HepG2 (cell line): ENCODE data around the gene KCNIP4. TPM values are rescaled to one million over a fixed set of nuclear protein-coding genes. Genes with fewer than 3 reads are reported as not detected.

Experiments
- ATAC-seq: fragments of 200-7000 bp; cut with Tn5 transposase; 3 replicates; pipeline ENCODE4 v1.9.1; 2020; ENCODE audit warnings: mild to moderate bottlenecking, moderate library complexity
- BruUV-seq: library from RNA; stranded (reverse); fragments of 400-500 nt; replicated peaks from 2 replicates; lab custom pipeline; 2021; lab: Mats Ljungman, UMichigan
- CTCF ChIA-PET: fragments of 300-600 bp; formaldehyde crosslinking; extraction: SDS; loops from one replicate; lab custom pipeline; 2021; ENCODE audit warnings: low total read pairs, inconsistent platforms, low intra/inter-chr PET ratio; lab: Yijun Ruan, JAX
- POLR2A ChIA-PET: fragments of 350-600 bp; sonication (Branson Sonifier 250); formaldehyde crosslinking; loops from one replicate; lab custom pipeline; 2020; ENCODE audit warnings: antibody characterized with exemption, inconsistent platforms; lab: Yijun Ruan, JAX
- DNase-seq: peaks from one replicate; pipeline ENCODE4 v3.0.0-alpha.2; 2015; ENCODE audit warnings: low spot score
- FAIRE-seq: peaks from 3 replicates; lab custom pipeline; 2011; peaks lifted over from hg19 to GRCh38; lab: Jason Lieb, UNC
- H2AFZ ChIP-seq: one replicate; pipeline ENCODE4 v1.6.1; 2011; ENCODE audit warnings: low read length, inconsistent platforms
- H3K27ac ChIP-seq: fragments of 300-600 bp; 3 replicates; pipeline ENCODE4 v1.8.0; 2011; ENCODE audit warnings: mixed run types, mild to moderate bottlenecking, mixed read lengths, low read length, inconsistent platforms; ENCODE audit not compliant: insufficient read depth; ENCODE audit errors: extremely low read length
- H3K27me3 ChIP-seq, 2 experiments: fragments of 200-600 bp in 1 of 2; 2 replicates in 1 of 2; 3 replicates in 1 of 2; pipeline versions ENCODE4 v1.6.0 to v1.8.0; 2011; ENCODE audit warnings: low read length in 2 of 2, mild to moderate bottlenecking in 2 of 2, moderate library complexity in 2 of 2, inconsistent platforms in 1 of 2; ENCODE audit not compliant: insufficient read depth in 2 of 2, control insufficient read depth in 1 of 2
- H3K36me3 ChIP-seq, 2 experiments: fragments of 200-600 bp in 1 of 2; replicated peaks in 1 of 2; 2 replicates in 1 of 2; 3 replicates in 1 of 2; pipeline versions ENCODE4 v1.5.1 to v1.8.0; 2011; ENCODE audit warnings: low read length in 2 of 2, inconsistent platforms in 1 of 2; ENCODE audit not compliant: insufficient read depth in 2 of 2, control insufficient read depth in 1 of 2
- H3K4me1 ChIP-seq: 2 replicates; pipeline ENCODE4 v1.5.1; 2012; ENCODE audit warnings: low read length, inconsistent platforms; ENCODE audit not compliant: insufficient read depth
- H3K4me2 ChIP-seq: 2 replicates; pipeline ENCODE4 v1.6.0; 2011; ENCODE audit warnings: low read depth, low read length, inconsistent platforms
- H3K4me3 ChIP-seq, 3 experiments: fragments of 200-600 bp in 1 of 3; sonication (generic), shearing (Covaris generic) in 1 of 3; replicated peaks in 1 of 3; 2 replicates each; pipeline ENCODE4 v1.5.1; 2011 to 2016; ENCODE audit warnings: low read length in 3 of 3, inconsistent platforms in 2 of 3, low read depth in 2 of 3, mild to moderate bottlenecking in 2 of 3, control low read depth in 1 of 3, mixed read lengths in 1 of 3; ENCODE audit not compliant: insufficient read depth in 1 of 3
- H3K79me2 ChIP-seq: one replicate; pipeline ENCODE4 v1.6.1; 2011; ENCODE audit warnings: low read length, inconsistent platforms; ENCODE audit not compliant: insufficient read depth
- H3K9ac ChIP-seq: 2 replicates; pipeline ENCODE4 v1.6.0; 2011; ENCODE audit warnings: mild to moderate bottlenecking, low read depth, low read length, inconsistent platforms; ENCODE audit not compliant: insufficient read depth
- H3K9me3 ChIP-seq: 2 replicates; pipeline ENCODE4 v1.5.1; 2012; ENCODE audit warnings: mild to moderate bottlenecking, low read length
- H4K20me1 ChIP-seq: 2 replicates; pipeline ENCODE4 v1.6.0; 2011; ENCODE audit warnings: inconsistent platforms, mild to moderate bottlenecking, low read length, moderate library complexity; ENCODE audit not compliant: insufficient read depth
- CHD4 ChIP-seq: fragments of 200-600 bp; sonication (generic); IDR thresholded peaks from 2 replicates; pipeline ENCODE4 v1.7.0; 2017; ENCODE audit warnings: mild to moderate bottlenecking, low read length, borderline replicate concordance
- NFE2L1 ChIP-seq: sonication (generic); formaldehyde crosslinking; IDR thresholded peaks from 2 replicates; pipeline ENCODE4 v1.4.0; 2020; ENCODE audit warnings: missing genetic modification reagents, mild to moderate bottlenecking, borderline replicate concordance
- RAD51 ChIP-seq: fragments of 450-650 bp; IDR thresholded peaks from 2 replicates; pipeline ENCODE4 v1.6.1; 2016; ENCODE audit warnings: borderline replicate concordance
- ZFP90 ChIP-seq: sonication (generic); formaldehyde crosslinking; IDR thresholded peaks from 2 replicates; pipeline ENCODE4 v1.8.0; 2022; ENCODE audit warnings: missing genetic modification reagents, mild to moderate bottlenecking, inconsistent platforms, borderline replicate concordance
- ZNF431 ChIP-seq: sonication (generic); formaldehyde crosslinking; IDR thresholded peaks from 2 replicates; pipeline ENCODE4 v1.9.0; 2022; ENCODE audit warnings: missing genetic modification reagents, low read depth, mild to moderate bottlenecking, borderline replicate concordance
- WGBS: methylation state at CpG from one replicate; pipeline ENCODE4 v1.1.6; 2017; ENCODE audit warnings: low lambda C conversion rate; 5-methylcytosine and 5-hydroxymethylcytosine counted together
- in situ Hi-C: cut with HindIII; loops from 2 replicates; pipeline ENCODE4 v1.10.0; 2017; ENCODE audit warnings: low pct_unique_long_range_greater_than_20kb; ENCODE audit not compliant: extremely low pct_ligation_motif_present
- intact Hi-C: fragments of 100-400 bp; cut with micrococcal nuclease; formaldehyde crosslinking; loops from one replicate; pipeline ENCODE4 v1.10.0; 2022; ENCODE audit not compliant: unreplicated experiment
- polyA plus RNA-seq, 8 experiments: library from polyadenylated mRNA; depleted of rRNA in 3 of 8; stranded (reverse) in 7 of 8; unstranded in 1 of 8; fragments of >200 nt; fragmentation: Illumina TruSeq in 4 of 8; extraction: Trizol in 4 of 8; gene quantifications; 2 replicates each; pipeline versions ENCODE4 v1.2.1 to v1.2.3, GENCODE V29; 2011 to 2016; ENCODE audit warnings: low read depth in 4 of 8, missing spikeins in 1 of 8, mixed read lengths in 1 of 8; ENCODE audit not compliant: insufficient read depth in 1 of 8
- total RNA-seq, 5 experiments: library from RNA; depleted of rRNA; stranded (reverse); fragments of >200 nt; fragmentation: Illumina TruSeq; extraction: Trizol; gene quantifications; 2 replicates each; pipeline ENCODE4 v1.2.3, GENCODE V29; 2016; ENCODE audit warnings: low read depth in 1 of 5
- TF ChIP-seq, protein P1 (sequence below): sonication (generic); formaldehyde crosslinking; IDR thresholded peaks from 2 replicates; pipeline ENCODE4 v1.8.0; 2022; ENCODE audit warnings: mild to moderate bottlenecking, missing genetic modification reagents

Gene KCNIP4
- total and polyA plus RNA-seq, 2 of the 13 experiments (the other 11 are each of a cell fraction or from before 2014, with no cell fraction given) = 0.09 TPM; not detected in 1

DNA sequence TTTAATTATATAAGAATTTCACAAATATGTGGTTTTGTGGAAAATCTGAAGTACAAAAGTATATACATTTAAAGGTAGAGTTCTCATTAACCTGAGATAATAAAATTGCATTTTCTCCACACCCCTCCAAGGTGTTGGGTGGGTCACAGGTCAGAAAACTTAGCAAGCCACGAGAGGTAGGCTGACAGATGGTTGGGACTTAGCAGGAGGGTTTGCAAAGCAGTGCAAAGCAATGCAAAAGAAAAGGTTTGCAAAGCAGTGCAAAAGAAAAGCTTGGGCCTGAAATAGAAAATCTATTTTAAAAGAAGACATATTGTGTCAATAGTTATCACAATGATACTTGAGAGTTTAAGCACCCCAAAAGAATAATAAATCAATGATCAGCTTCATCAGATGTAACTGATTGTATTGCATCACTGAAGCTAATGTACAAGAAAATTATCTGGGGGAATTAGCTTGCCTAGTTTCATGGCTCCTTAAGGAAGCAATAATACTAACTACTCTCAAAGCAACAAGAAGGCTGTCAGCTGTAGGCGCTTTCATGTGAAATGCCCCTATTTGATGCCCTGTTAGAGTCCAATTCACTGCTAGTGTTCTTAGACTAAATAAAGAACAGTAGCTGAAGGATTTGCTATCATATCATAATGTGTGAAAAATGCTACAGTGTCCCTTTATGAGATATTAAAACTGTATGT lies 319.5 kb downstream of the KCNIP4 start:
- no peaks in the 10 kb centered on the region for H3K27me3 ChIP-seq
- no peak overlapping the region for H3K4me3 ChIP-seq
- ATAC-seq (no peak), DNase-seq (no peak), FAIRE-seq (no peak)
- H3K9me3 ChIP-seq = no peaks in the 10 kb centered on the region; the same call in 1 of the 2 replicates
- H2AFZ ChIP-seq = no peak overlapping the region
- 0% methylated on average over 2 of the region's 2 CpGs for WGBS
- no peak overlapping the region for H3K4me2 ChIP-seq
- ChIA-PET POLR2A (no interaction called here), CTCF (no interaction called here)
- no peak overlapping the region for H3K27ac ChIP-seq
- H3K79me2 ChIP-seq = no peaks in the 10 kb centered on the region
- intact Hi-C loops = no loop called here
- H4K20me1 ChIP-seq = no peaks in the 10 kb centered on the region
- no peak for TF ChIP-seq NFE2L1
- TF ChIP-seq ZFP90 (CRISPR knock-in tag) = no peak
- no peak for TF ChIP-seq ZNF431 (CRISPR knock-in tag)
- no peak for TF ChIP-seq RAD51
- TF ChIP-seq, protein P1, sequence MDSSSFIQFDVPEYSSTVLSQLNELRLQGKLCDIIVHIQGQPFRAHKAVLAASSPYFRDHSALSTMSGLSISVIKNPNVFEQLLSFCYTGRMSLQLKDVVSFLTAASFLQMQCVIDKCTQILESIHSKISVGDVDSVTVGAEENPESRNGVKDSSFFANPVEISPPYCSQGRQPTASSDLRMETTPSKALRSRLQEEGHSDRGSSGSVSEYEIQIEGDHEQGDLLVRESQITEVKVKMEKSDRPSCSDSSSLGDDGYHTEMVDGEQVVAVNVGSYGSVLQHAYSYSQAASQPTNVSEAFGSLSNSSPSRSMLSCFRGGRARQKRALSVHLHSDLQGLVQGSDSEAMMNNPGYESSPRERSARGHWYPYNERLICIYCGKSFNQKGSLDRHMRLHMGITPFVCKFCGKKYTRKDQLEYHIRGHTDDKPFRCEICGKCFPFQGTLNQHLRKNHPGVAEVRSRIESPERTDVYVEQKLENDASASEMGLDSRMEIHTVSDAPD (CRISPR knock-in tag) = no peak
- TF ChIP-seq CHD4 = no peak
- H3K9ac ChIP-seq = no peak overlapping the region
- H3K36me3 ChIP-seq = no peaks in the 10 kb centered on the region
- no TSS peak for BruUV-seq
- in situ Hi-C loops = no loop called here
- H3K4me1 ChIP-seq = no peaks in the 10 kb centered on the region
